Measurements from ENCODE around the gene RTN4RL1.

The RTN4RL1 gene

GRCh38 chr17:2071024-2071385 lies 45.9 kb upstream of the RTN4RL1 start:
- Histone ChIP-seq H3K9me2 (replicated peaks; ENCODE audit: control insufficient read depth, low read length) (no peaks in the 10 kb centered on the region), H3K27me3 (ENCODE audit: control insufficient read depth, low read length) (no peaks in the 10 kb centered on the region), H3K36me3 (ENCODE audit: control insufficient read depth, low read length) (peaks cover 7% of the 10 kb centered on the region; the same call in 1 of the 2 replicates), H3F3A (ENCODE audit: control insufficient read depth, insufficient read depth) (peaks cover 4% of the 10 kb centered on the region; the same call in 1 of the 2 replicates), H3K79me2 (ENCODE audit: control insufficient read depth, low read length) (no peaks in the 10 kb centered on the region), H3K27ac (ENCODE audit: low read depth, low read length) (no peak overlapping the region), H3K4me2 (ENCODE audit: low read length) (no peak overlapping the region), H4K20me1 (ENCODE audit: control insufficient read depth, insufficient read depth, low read depth, low read length) (no peaks in the 10 kb centered on the region), H3K4me3 (ENCODE audit: low read length) (no peak overlapping the region), H3K9me3 (ENCODE audit: control insufficient read depth, insufficient read depth, low read length) (no peaks in the 10 kb centered on the region), H3K4me1 (ENCODE audit: control insufficient read depth, low read length) (0 out of 2 replicates have a peak, but pooled peaks cover 3% of the 10 kb centered on the region)
- no peak for TF ChIP-seq EZH2phosphoT487 (IDR thresholded peaks at IDR 0.05; ENCODE audit: borderline replicate concordance, low read length)
- TF ChIP-seq CTCF (IDR thresholded peaks at IDR 0.05; ENCODE audit: low read depth, low read length, poor library complexity, severe bottlenecking), result no peak

- Histone ChIP-seq H4K20me1 (ENCODE audit: control insufficient read depth, insufficient read depth, low read depth, low read length) (no peaks in the 10 kb centered on the region), H3F3A (ENCODE audit: control insufficient read depth, insufficient read depth) (peaks cover 4% of the 10 kb centered on the region; the same call in 1 of the 2 replicates), H3K27ac (ENCODE audit: low read depth, low read length) (no peak overlapping the region), H3K36me3 (ENCODE audit: control insufficient read depth, low read length) (peaks cover 8% of the 10 kb centered on the region; the same call in 1 of the 2 replicates), H3K4me2 (ENCODE audit: low read length) (no peak overlapping the region), H3K4me1 (ENCODE audit: control insufficient read depth, low read length) (0 out of 2 replicates have a peak, but pooled peaks cover 3% of the 10 kb centered on the region), H3K27me3 (ENCODE audit: control insufficient read depth, low read length) (no peaks in the 10 kb centered on the region), H3K4me3 (ENCODE audit: low read length) (no peak overlapping the region), H3K9me3 (ENCODE audit: control insufficient read depth, insufficient read depth, low read length) (no peaks in the 10 kb centered on the region), H3K9me2 (replicated peaks; ENCODE audit: control insufficient read depth, low read length) (no peaks in the 10 kb centered on the region), H3K79me2 (ENCODE audit: control insufficient read depth, low read length) (no peaks in the 10 kb centered on the region)
- TF ChIP-seq CTCF (IDR thresholded peaks at IDR 0.05; ENCODE audit: low read depth, low read length, poor library complexity, severe bottlenecking) (no peak), EZH2phosphoT487 (IDR thresholded peaks at IDR 0.05; ENCODE audit: borderline replicate concordance, low read length) (no peak)
Observed at GRCh38 chr17:2070241-2071023, 45.3 kb upstream of the RTN4RL1 start.

GRCh38 chr17:2068519-2069051 lies 43.5 kb upstream of the RTN4RL1 start:
- H3K4me3 ChIP-seq (ENCODE audit: low read length), result no peak overlapping the region
- TF ChIP-seq EZH2phosphoT487 (IDR thresholded peaks at IDR 0.05; ENCODE audit: borderline replicate concordance, low read length), result no peak
- no peak for TF ChIP-seq CTCF (IDR thresholded peaks at IDR 0.05; ENCODE audit: low read depth, low read length, poor library complexity, severe bottlenecking)
- no peaks in the 10 kb centered on the region for H3K9me2 ChIP-seq (replicated peaks; ENCODE audit: control insufficient read depth, low read length)
- no peaks in the 10 kb centered on the region for H3K9me3 ChIP-seq (ENCODE audit: control insufficient read depth, insufficient read depth, low read length)
- H3K4me2 ChIP-seq (ENCODE audit: low read length), result no peak overlapping the region
- no peak overlapping the region for H3K27ac ChIP-seq (ENCODE audit: low read depth, low read length)
- no peaks in the 10 kb centered on the region for H3K27me3 ChIP-seq (ENCODE audit: control insufficient read depth, low read length)
- H3K4me1 ChIP-seq (ENCODE audit: control insufficient read depth, low read length), result peaks cover 11% of the 10 kb centered on the region
- peaks cover 13% of the 10 kb centered on the region for H3K36me3 ChIP-seq (ENCODE audit: control insufficient read depth, low read length)
- H3F3A ChIP-seq (ENCODE audit: control insufficient read depth, insufficient read depth), result peaks cover 4% of the 10 kb centered on the region; the same call in 1 of the 2 replicates
- no peaks in the 10 kb centered on the region for H3K79me2 ChIP-seq (ENCODE audit: control insufficient read depth, low read length)
- H4K20me1 ChIP-seq (ENCODE audit: control insufficient read depth, insufficient read depth, low read depth, low read length), result no peaks in the 10 kb centered on the region
